GM21360 (cell line): ENCODE measurements around the gene CDR2L.
"Not testable (repeated sequence)": the region's sequence is repeated elsewhere in the genome, so short reads cannot be mapped to it uniquely, and the experiment has no call there.

Experiments used
- ATAC-seq: cut with Tn5 transposase; IDR thresholded peaks from one replicate; pipeline ENCODE4 v1.9.1; 2021; ENCODE audit warnings: mild to moderate bottlenecking, moderate library complexity; ENCODE audit not compliant: unreplicated experiment

The CDR2L gene

DNA sequence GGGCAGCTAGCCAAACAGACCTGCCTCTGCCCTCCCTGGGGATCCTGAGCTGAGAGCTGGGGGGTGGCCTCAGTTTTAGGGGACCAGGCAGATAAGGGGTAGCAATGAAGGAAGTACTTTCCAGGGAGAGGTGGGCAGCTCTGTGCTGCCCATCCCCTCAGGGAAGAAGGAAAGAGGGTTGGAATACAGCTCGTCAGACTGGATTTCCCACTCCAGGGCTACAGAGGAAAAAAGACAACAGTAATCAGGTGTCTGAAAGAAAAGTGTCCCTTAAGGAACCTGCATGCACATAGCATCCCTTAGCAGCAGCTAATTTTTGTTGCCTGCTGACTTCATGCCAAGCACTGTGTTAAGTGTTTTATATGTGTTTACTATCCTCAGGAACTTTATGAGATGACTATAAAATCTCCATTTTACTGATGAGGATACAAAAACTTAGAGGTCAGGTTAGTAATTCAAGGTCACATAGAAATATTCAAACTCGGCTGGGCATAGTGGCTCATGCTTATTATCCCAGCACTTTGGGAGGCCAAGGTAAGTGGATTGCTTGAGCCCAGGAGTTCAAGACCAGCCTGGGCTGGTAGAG is 21.8 kb downstream of the CDR2L start:
- ATAC-seq: no peak

DNA sequence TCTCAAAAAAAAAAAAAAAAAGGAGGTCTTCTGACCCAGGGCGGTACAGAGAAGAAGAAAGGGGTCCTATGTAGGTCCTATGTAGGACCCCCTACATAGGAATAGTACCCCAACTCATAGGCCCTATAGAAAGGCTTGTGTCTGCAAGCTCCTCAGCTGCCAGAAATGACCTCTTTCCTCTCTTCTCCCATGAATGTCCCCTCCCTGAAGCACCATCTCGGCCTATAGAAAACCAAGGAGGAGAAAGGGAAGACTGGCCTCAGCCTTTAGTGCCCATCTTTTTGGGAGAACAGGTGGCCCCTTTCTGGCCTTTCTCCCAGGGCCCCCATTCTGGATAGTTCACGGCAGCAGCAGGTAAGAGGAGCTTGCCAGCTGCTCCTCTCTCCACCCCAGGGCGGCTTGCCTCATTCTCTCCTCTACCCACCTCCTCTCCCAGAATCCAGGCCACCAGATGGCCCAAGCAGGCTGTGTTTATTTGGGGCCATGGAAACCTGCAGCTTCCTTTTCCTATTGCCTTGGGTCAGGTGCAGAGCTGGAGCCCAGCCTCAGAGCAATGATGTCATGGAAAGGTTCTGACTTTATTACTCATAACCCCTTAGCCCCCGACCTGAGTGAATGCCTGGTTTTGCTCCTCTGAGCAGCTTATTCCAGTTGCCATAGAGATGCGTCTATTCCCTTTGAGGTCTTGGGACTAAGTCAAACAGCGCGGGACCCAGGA is 23.4 kb downstream of the CDR2L start:
- no peak for ATAC-seq

DNA sequence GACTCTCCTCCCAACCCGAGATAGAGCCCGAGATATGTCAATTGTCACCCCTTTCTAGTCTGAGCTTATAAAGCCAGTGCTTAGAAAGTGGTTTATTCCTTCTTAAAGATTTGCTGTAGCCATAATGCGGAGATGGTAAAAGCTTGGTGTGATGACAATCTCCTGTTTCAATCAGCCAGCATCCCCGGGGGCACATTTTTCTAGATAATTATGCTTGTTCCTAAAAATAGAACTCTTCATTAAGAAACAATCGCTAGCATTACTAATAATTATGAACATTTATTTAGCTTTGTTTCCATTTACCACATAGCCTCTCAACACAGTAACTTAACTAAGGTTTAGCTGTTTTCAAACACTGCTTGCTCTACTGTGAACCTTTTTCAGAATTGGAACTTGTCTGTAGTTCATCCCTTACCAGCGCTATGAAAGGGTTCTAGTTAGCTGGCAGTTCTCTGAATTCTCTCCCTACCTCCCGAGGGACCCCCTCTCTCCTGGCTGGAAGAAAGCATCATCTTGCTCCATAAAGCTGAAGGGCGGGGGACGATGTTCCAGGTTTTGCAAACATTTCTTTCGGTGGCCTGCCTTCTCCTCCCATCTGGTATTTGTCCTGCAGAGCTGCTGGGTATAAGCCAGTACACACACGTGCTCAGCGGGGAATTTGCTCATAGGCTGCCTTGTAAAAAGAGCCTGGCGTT is 24.1 kb downstream of the CDR2L start:
- no peak for ATAC-seq

DNA sequence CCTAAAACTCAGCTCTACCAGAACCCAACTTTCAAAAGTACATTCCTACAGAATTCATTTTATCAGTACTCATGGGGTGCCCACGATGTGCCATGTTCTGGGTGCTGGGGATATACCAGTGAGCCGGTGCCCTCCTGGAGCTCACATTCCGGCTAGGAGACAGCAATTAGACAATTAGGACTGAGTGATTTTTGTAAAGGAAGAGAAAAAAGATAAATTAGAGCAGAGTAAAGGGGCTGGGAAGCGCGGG is 24.6 kb downstream of the CDR2L start:
- no peak for ATAC-seq

DNA sequence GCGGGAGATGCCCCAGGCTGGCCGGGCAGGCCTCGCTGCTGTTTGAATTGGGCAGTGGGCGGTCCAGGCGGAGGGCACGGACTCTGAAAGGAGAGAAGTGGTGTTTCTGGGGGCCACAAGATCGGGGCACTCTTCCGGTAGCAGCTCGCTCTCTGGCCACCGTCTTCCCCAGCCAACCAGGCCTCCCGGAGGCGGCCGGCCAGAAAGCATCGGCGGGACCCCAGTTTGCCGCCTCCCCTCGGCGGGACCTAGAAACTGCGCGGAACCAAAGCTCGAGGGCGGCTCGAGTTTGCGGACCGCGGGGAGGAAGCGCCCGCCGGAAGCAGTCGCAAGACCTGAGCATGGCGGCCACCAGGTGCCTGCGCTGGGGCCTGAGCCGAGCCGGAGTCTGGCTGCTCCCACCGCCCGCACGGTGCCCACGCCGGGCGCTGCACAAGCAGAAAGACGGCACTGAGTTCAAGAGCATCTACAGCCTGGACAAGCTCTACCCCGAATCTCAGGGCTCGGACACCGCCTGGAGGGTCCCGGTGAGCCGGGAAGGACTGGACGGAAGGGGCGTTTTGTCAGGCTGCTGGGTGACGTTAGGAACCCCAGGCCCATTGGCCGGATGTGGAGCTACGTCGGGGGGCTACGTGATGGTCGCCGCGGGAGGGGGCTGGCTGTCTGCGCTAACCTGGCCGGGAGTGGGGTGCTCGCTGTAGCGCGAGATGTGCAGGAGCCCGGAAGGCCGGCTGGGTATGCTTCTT is 25.1 kb downstream of the CDR2L start, which contains the start of gene MRPL58:
Gene MRPL58, plus strand, starts transcription at position 325 of the 746 bp plus-strand sequence. Its CDS starts 17 bp downstream, at position 342.
- ATAC-seq: peak; percentile 69

DNA sequence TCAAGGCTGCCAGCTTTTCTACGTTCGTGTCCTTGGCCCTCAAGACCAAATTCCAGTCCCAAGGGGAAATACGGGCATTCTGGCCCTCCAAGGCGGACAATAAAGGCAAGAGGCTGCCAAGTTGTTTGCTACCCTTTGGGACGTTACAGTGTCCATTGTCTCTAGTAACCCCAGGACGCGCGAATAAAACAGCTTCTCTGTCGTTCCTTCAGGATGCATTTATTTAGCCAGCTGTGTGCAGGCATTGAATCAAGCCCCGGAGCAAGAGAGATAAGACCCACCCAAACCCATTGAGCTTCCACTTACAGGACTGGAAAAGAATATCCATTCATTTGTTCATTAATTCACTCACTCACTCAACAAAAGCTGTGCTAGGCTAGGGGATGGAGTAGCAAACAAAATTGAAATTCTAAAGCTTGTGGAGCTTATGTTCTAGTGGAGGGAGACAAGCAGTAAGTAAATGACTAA is 25.7 kb downstream of the CDR2L start:
- ATAC-seq: no peak

DNA sequence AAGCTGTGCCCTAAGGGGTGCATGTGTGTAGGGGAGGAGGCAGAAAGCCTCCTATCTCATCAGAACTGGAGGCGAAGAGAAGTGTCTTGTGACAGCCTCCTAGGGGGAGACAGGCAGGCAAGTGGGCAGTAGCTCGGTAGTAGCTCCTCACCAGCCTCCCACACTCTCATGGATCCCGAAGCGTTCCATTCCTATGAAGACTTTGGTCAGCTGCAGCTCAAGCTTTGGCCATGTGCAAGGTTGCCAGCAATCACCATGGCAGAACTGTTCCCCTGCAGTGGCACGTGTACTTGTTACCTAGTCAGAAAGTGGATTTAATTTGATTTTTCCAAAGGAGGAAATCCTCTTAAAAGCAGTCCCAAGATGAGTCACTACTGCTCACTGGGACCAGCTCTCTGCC is 31.7 kb downstream of the CDR2L start:
- ATAC-seq: no peak

DNA sequence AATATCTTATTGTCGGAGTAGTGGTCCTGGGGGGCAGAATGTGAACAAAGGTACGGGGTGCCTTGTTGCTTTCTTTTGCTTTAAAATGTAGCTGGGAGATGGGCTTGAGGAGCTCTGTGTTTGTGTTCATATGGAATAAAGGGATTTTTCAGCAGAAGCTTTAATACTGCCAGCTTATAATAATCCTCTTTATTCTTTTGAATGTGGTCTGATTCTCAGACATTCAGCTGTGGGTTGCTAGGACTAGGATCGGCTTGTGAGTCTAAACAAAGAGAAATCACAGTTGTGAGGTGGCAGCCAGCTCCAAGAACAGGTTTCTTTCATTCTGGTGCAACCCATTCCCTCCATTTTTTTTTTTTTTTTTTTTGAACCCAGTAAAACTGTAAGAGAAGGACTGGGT is 32.3 kb downstream of the CDR2L start:
- ATAC-seq: no peak

DNA sequence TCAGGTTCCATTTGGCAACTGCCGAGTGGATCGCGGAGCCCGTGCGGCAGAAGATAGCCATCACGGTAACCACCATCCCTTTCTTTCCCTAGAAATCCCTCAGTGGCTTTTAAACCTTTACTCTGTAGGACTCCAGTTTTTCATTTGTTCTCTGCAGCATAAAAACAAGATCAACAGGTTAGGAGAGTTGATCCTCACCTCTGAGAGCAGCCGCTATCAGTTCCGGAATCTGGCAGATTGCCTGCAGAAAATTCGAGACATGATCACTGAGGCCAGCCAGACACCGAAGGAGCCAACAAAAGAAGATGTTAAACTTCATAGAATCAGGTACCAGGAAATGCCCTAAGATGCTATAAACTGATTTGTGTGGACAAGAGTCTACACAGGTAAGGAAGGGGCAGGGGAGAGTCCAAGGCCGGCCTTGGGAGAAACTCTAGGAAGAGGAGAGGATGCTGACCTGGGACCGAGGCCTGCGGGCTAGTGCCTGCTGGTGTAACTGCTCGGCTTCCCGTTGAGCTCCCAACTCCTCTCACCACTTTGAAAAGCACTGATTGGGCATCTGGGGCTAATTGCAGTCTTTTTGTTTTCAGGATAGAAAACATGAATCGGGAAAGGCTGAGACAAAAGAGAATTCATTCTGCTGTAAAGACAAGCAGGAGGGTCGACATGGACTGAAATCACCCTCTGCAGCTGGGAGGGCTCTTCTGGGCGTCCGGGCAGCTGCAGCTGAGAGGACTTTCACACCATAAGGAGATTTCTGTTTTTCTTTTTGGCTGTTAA is 33.1 kb downstream of the CDR2L start:
- ATAC-seq: no peak

DNA sequence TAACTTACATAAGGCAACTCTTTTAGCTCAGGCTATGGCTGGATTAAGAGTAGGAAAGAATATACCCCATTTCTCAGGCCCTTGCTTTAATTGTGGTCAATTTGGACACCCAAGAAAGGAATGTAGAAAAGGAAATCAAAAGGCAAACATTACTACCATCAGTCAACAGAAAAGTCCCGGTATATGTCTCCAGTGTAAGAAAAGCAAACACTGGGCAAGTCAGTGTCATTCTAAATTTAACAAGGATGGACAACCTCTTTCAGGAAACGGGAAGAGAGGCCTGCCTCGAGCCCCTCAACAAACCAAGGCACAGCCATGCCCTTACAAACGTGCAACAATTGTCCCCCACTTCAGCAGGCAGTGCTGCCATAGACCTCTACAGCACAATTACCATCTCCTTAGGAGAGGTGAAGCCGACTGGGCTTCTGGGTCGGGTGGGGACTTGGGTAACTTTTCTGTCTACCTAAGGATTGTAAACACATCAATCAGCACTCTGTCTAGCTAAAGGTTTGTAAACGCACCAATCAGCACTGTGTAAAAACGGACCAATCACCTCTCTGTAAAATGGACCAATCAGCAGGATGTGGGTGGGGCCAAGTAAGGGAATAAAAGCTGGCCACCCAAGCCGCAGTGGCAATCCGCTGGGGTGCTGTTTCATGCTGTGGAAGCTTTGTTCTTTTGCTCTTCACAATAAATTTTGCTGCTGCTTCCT is 37.4 kb downstream of the CDR2L start:
- ATAC-seq: no peak

DNA sequence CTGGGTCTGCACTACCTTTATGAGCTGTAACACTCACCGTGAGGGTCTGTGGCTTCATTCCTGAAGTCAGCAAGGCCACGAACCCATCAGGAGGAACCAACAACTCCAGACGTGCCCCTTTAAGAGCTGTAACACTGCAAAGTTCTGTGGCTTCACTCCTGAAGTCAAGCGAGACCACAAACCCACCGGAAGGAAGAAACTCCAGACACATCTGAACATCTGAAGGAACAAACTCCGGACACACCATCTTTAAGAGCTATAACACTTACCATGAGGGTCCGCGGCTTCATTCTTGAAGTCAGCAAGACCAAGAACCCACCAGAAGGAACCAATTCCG is 37.9 kb downstream of the CDR2L start:
- not testable (repeated sequence) for ATAC-seq

DNA sequence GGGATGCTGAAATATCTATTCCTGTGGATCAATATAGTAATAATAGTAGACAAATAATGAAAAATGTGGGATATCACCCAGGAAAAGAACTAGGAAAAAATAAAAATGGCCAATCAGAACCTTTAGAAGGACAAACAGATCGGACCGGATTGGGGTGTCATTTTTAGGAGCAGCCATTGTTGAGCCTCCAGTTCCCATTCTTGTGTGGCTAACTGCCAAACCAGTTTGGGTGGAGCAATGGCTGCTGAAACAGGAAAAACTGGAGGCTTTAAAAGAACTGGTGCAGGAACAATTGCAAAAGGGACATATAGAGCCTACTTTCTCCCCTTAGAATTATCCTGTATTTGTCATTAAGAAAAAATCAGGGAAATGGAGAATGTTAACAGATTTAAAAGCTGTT is 39.2 kb downstream of the CDR2L start:
- not testable (repeated sequence) for ATAC-seq

DNA sequence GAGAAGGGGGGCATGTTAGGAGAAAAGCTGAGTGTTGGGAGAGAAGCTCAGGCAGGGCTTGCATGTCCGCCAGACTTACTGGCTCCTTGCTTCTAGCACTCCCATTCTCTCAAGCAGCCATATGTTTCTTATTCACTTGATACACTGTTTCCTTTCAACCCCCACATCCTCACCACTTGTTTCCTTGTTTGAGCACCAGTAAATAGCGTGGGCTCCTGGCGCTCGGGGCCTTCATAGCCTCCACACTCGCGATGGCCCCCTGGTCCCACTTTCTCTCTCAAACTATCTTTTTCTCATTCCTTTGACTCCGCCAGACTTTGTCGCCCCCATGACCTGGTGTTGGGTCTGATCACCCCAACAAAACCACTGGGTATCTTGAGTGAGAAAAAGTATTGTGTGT is 42.7 kb downstream of the CDR2L start:
- no peak for ATAC-seq

DNA sequence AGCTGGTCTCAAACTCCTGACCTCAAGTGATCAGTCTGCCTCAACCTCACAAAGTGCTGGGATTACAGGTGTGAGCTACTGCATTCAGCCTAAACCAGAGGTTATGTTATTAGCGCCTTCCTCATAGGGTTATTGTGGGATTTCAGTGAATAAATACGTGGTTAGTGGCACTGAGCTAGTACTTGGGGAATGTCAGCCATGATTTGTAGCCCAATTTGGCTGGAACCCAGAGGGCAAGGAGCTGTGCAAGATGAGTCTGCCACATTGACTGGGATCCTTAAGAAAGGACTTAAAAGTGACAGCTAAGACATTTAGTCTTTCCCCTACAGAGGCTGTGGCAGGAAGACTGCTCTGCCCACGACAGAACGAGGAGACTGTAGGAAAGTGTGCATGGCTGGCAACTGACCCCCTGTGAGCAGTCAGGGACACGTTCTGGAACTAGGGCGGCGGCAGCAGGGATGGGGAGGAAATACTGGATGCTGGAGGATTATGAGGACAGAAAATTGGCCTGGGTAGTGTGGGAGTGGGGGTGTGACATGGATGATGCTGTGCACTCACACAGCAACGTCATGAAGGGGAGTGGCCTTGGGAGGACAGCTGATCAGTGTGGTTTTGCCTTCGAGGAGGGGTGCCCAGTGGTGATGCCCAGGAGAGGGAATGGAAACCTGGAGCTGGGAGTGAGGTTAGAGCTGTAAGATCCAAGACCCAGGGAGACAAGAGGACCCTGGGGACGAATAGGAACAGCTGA is 44.7 kb downstream of the CDR2L start:
- ATAC-seq: no peak

DNA sequence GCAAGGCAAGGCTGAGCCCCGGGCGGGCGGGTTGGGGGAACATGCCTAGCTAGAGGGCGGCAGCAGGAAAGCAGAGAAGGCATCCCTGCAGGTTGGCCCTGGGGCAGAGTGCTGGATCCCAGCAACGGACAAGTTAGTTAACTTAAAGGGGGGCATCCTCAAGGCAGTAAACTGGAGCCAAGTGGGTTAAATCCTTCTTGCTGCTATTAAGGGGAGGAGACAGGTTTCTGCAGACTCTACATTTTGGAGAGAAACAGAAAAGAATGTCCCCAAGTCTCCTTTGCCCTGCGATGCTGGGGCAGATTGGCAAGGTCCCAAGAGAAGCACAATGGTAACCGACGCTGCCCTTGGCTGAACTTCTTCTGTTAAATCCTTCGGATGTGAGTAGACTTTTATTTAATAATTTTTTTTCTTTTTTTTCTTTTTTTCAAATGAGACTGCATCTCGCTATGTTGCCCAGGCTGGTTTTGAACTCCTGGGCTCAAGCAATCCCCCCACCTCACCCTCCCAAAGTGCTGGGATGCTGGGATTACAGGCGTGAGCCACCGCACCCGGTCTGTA is 45.4 kb downstream of the CDR2L start:
- no peak for ATAC-seq

DNA sequence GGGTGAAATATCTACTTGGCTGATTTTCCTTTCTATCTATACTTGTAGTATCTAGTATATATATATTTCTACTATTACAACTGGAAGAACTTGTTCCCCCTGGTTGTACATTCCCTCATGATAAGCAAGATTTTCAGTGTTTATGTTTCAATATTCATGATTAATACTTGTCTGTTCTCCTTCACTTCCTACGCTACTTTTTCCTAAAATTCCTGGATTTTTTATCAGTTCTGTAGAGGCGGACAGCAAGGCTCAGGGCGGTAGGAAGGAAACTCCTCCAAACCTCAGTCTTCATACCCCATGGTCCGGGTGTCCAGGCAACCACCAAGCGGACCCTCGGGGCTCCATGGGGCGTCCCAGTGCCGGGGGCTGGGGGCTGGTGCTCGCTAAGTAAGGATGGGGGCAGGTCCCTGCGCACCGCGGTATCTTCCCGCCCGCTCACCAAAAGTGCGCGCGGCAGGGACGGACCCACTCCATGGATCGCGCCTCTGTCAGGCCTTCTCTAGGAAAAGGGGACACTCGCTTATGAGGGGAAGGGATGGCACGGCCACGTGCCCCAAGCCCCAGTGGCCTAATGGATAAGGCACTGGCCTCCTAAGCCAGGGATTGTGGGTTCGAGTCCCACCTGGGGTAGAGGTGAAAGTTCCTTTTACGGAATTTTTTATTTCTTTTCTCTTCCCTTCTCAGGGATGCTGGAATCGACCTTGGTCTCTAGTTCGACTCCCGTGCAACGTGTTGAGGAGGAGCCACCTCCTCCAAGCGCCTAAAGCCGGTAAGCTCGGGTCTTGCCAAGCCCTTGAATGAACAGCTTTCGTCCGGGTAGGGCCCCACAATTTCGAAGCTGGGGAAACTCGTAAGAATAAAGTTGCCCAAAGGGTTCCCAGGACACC is 46.2 kb downstream of the CDR2L start:
- peak; percentile 34 for ATAC-seq

DNA sequence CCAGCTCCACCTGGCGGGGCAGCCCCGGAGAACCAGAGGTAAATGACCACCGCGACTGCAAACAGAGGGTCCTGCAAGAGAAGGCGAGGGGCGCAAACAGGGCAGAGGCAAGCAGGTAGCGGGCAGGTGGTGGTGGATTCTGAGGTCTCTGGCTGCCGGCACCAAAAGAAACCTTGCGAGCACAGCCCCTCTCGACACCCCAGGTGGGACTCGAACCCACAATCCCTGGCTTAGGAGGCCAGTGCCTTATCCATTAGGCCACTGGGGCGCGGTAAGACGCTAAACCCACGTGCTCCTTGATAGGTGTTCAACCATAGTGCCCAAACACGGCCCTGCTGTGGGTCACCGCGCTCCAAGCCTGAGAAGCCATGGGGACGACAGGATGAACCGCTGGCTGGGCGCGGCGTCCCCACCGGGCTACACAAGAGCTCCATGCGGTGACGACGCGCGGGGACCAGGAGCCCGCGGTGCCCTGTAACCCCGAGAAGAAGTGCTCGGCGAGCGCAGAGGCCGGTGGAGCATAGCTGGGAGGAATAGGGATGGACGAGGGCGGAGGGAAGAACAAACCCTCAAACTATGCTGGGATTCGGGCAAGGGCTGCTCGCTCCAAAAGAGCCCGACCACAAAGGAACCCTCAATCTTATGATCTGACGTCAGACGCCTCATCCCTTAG is 46.9 kb downstream of the CDR2L start:
- ATAC-seq: peak; percentile 57
